Endothelial cell of umbilical vein (primary cell): ENCODE data around the gene RASA1. TPM values are rescaled to one million over a fixed set of nuclear protein-coding genes. Genes with fewer than 3 reads are reported as not detected.
A peak's percentile ranks its signal among the peaks of the same experiment; 100 is the strongest.

ENCODE experiments used
- BruUV-seq: library from RNA; stranded (reverse); fragments of 400-500 nt; replicated peaks from 2 replicates; lab custom pipeline; 2021; lab: Mats Ljungman, UMichigan
- CTCF ChIA-PET: fragments of 300-600, 350-600 bp; sonication (Branson Sonifier 250); formaldehyde crosslinking; loops from one replicate; lab custom pipeline; 2021; ENCODE audit warnings: antibody characterized with exemption, inconsistent platforms; lab: Charles Lee
- POLR2A ChIA-PET: fragments of 300-600, 350-600 bp; sonication (Branson Sonifier 250); formaldehyde crosslinking; loops from one replicate; lab custom pipeline; 2021; ENCODE audit warnings: antibody characterized with exemption, inconsistent platforms; lab: Charles Lee
- DNase-seq: peaks from one replicate; pipeline ENCODE4 v3.0.0-alpha.2; 2011; ENCODE audit warnings: low read depth, low spot score
- FAIRE-seq: peaks from 2 replicates; lab custom pipeline; 2011; peaks lifted over from hg19 to GRCh38; lab: Jason Lieb, UNC
- H2AFZ ChIP-seq: 2 replicates; pipeline ENCODE4 v1.6.0; 2012; ENCODE audit warnings: low read depth, low read length, control low read depth, inconsistent platforms
- H3K27ac ChIP-seq: 2 replicates; pipeline ENCODE4 v1.5.1; 2011; ENCODE audit warnings: low read depth, mild to moderate bottlenecking, control low read depth, low read length, moderate library complexity; ENCODE audit not compliant: insufficient read depth
- H3K27me3 ChIP-seq, 2 experiments: 2 replicates each; pipeline versions ENCODE4 v1.6.0 to v1.6.1; 2011; ENCODE audit warnings: low read length in 2 of 2, mixed read lengths in 1 of 2; ENCODE audit not compliant: control insufficient read depth in 2 of 2, insufficient read depth in 2 of 2
- H3K36me3 ChIP-seq, 2 experiments: 2 replicates in 1 of 2; 3 replicates in 1 of 2; pipeline ENCODE4 v1.5.1; 2011; ENCODE audit warnings: low read length in 2 of 2, mild to moderate bottlenecking in 1 of 2, moderate library complexity in 1 of 2; ENCODE audit not compliant: control insufficient read depth in 2 of 2, insufficient read depth in 2 of 2; ENCODE audit errors: extremely low read depth in 1 of 2
- H3K4me1 ChIP-seq: 3 replicates; pipeline ENCODE4 v1.5.1; 2011; ENCODE audit warnings: mild to moderate bottlenecking, low read length; ENCODE audit not compliant: control insufficient read depth, insufficient read depth; ENCODE audit errors: extremely low read depth
- H3K4me2 ChIP-seq: 2 replicates; pipeline ENCODE4 v1.6.1; 2011; ENCODE audit warnings: low read length, control low read depth, mixed read lengths; ENCODE audit not compliant: insufficient read depth
- H3K4me3 ChIP-seq, 3 experiments: fragments of 200-600 bp in 1 of 3; sonication (generic), shearing (Covaris generic) in 1 of 3; replicated peaks in 1 of 3; 2 replicates each; pipeline ENCODE4 v1.5.1; 2011 to 2016; ENCODE audit warnings: control low read depth in 3 of 3, low read length in 3 of 3, mild to moderate bottlenecking in 2 of 3, inconsistent platforms in 1 of 3, low read depth in 1 of 3, moderate library complexity in 1 of 3; ENCODE audit not compliant: insufficient read depth in 1 of 3
- H3K79me2 ChIP-seq: 2 replicates; pipeline ENCODE4 v1.6.0; 2012; ENCODE audit warnings: low read length, inconsistent platforms; ENCODE audit not compliant: control insufficient read depth, insufficient read depth
- H3K9ac ChIP-seq: replicated peaks from 2 replicates; pipeline ENCODE3; 2011; ENCODE audit warnings: low read length, control low read depth; ENCODE audit not compliant: insufficient read depth; ENCODE audit errors: extremely low read depth
- H3K9me1 ChIP-seq: replicated peaks from 3 replicates; pipeline ENCODE4 v1.6.0; 2011; ENCODE audit warnings: mild to moderate bottlenecking, low read length; ENCODE audit not compliant: control insufficient read depth, insufficient read depth; ENCODE audit errors: extremely low read depth
- H3K9me3 ChIP-seq: replicated peaks from 2 replicates; pipeline ENCODE4 v1.5.1; 2012; ENCODE audit warnings: low read length, inconsistent platforms; ENCODE audit not compliant: control insufficient read depth, insufficient read depth
- H4K20me1 ChIP-seq: replicated peaks from 2 replicates; pipeline ENCODE3; 2011; ENCODE audit warnings: mild to moderate bottlenecking, low read length; ENCODE audit not compliant: control insufficient read depth, insufficient read depth; ENCODE audit errors: extremely low read depth
- EZH2 ChIP-seq: IDR thresholded peaks from 2 replicates; pipeline ENCODE4 v1.6.1; 2012; ENCODE audit warnings: borderline replicate concordance, low read depth, mild to moderate bottlenecking, moderate library complexity, low read length, inconsistent platforms; ENCODE audit not compliant: severe bottlenecking
- FOS ChIP-seq: IDR thresholded peaks from 2 replicates; pipeline ENCODE4 v1.6.1; 2011; ENCODE audit warnings: mild to moderate bottlenecking, low read length, moderate library complexity, borderline replicate concordance; ENCODE audit not compliant: insufficient read depth
- GATA2 ChIP-seq: IDR thresholded peaks from 2 replicates; pipeline ENCODE4 v1.7.0; 2011; ENCODE audit warnings: low read depth, mild to moderate bottlenecking, moderate library complexity, mixed read lengths, low read length; ENCODE audit not compliant: insufficient read length, insufficient read depth
- JUN ChIP-seq: IDR thresholded peaks from 2 replicates; pipeline ENCODE4 v1.6.1; 2011; ENCODE audit warnings: borderline replicate concordance, low read depth; ENCODE audit not compliant: insufficient read length, insufficient read depth
- MYC ChIP-seq: IDR thresholded peaks from one replicate; pipeline ENCODE4 v1.6.1; 2011; ENCODE audit warnings: mild to moderate bottlenecking, low read depth, low read length
- POLR2A ChIP-seq: IDR thresholded peaks from 2 replicates; pipeline ENCODE4 v1.6.1; 2012; ENCODE audit warnings: low read depth, mild to moderate bottlenecking, control low read depth, low read length
- POLR2AphosphoS5 ChIP-seq: IDR thresholded peaks from 2 replicates; pipeline ENCODE4 v1.6.1; 2012; ENCODE audit warnings: low read depth, mild to moderate bottlenecking, control low read depth, low read length, moderate library complexity; ENCODE audit not compliant: insufficient read depth
- dilution Hi-C: fragments of 300-500 bp; cut with MboI; formaldehyde crosslinking; loops from one replicate; pipeline ENCODE4 v1.15.0; 2019; ENCODE audit warnings: low sequenced_read_pairs; ENCODE audit not compliant: extremely low pct_ligation_motif_present
- intact Hi-C: fragments of 100-400 bp; cut with micrococcal nuclease; formaldehyde crosslinking; loops from one replicate; pipeline ENCODE4 v1.10.0; 2022
- polyA plus RNA-seq, 4 experiments: library from polyadenylated mRNA; depleted of rRNA in 3 of 4; stranded (reverse) in 3 of 4; unstranded in 1 of 4; fragments of >200 nt; gene quantifications; 2 replicates each; pipeline versions ENCODE4 v1.2.1 to v1.2.3, GENCODE V29; 2011 to 2012; ENCODE audit warnings: missing spikeins in 1 of 4
- total RNA-seq: library from RNA; stranded (reverse); gene quantifications from 2 replicates; pipeline ENCODE4 v1.2.3, GENCODE V29; 2021
- TF ChIP-seq, protein P1 (sequence below): IDR thresholded peaks from 2 replicates; pipeline ENCODE4 v1.6.1; 2011; ENCODE audit not compliant: insufficient read depth, insufficient read length
- TF ChIP-seq, protein P2 (sequence below), 2 donors: IDR thresholded peaks; 1 replicate in 1 of 2; 2 replicates in 1 of 2; pipeline ENCODE4 v1.5.1; 2011; ENCODE audit warnings: low read length in 2 of 2, mild to moderate bottlenecking in 2 of 2, moderate library complexity in 2 of 2, control low read depth in 1 of 2, inconsistent platforms in 1 of 2, low read depth in 1 of 2; ENCODE audit not compliant: insufficient read depth in 1 of 2; ENCODE audit errors: extremely low read depth in 1 of 2

RASA1 gene
- total and polyA plus RNA-seq, 2 donors (not counting 3 experiments of a cell fraction or from before 2014, with no cell fraction given), result 23.1 to 42.0 TPM

DNA sequence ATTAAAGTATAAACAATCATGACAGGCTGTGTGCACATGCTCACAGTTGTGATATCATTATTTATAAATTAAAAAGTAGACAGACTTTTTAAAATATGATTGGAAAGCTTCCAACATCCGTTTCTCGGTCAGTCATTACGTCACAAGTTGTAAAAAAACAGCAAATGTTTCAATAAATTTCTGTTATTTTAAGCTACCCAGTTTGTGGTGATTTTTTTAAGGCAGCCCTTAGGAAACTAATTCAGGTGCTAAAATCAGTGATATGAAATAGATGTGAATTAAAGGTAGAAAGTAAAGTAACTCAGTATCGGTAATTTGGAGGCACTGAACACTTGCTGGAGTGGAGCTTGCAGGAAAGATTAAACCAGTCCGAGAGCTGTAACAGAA, 143.9 kb downstream of the RASA1 start:
- intact Hi-C loops, result loop anchor here (5.0 kb wide), 4 partner anchors 289 to 1271 kb away; partner anchors contain the start of gene COX7C
- Histone ChIP-seq H3K9ac (peak overlapping the region; percentile 98), H3K27me3 (no peaks in the 10 kb centered on the region), H4K20me1 (peaks cover 3% of the 10 kb centered on the region), H3K4me1 (peaks cover 18% of the 10 kb centered on the region), H3K4me2 (peak overlapping the region; percentile 88), H3K36me3 (peaks cover 2 to 11% of the 10 kb centered on the region in 2 experiments), H3K9me3 (no peaks in the 10 kb centered on the region), H2AFZ (peak overlapping the region; percentile 16), H3K27ac (peak overlapping the region; percentile 97), H3K79me2 (peaks cover 50% of the 10 kb centered on the region), H3K4me3 (peak overlapping the region; percentile 71 to 96 (median 94)), H3K9me1 (no peaks in the 10 kb centered on the region)
- BruUV-seq, result no TSS peak
- CTCF ChIA-PET, result interaction anchor here (1.1 to 4.2 kb wide), 4 partner anchors 9 to 1313 kb away, joined by 3 to 33 read pairs (median 7); no protein-coding TSS in a partner anchor
- dilution Hi-C loops, result no loop called here
- POLR2A ChIA-PET, result no interaction called here
- DNase-seq, result no peak
- TF ChIP-seq POLR2AphosphoS5 (no peak), JUN (no peak), POLR2A (no peak), FOS (no peak), GATA2 (no peak), EZH2 (no peak), MYC (no peak)
- TF ChIP-seq, protein P1, sequence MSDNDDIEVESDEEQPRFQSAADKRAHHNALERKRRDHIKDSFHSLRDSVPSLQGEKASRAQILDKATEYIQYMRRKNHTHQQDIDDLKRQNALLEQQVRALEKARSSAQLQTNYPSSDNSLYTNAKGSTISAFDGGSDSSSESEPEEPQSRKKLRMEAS, result no peak
- TF ChIP-seq, protein P2, sequence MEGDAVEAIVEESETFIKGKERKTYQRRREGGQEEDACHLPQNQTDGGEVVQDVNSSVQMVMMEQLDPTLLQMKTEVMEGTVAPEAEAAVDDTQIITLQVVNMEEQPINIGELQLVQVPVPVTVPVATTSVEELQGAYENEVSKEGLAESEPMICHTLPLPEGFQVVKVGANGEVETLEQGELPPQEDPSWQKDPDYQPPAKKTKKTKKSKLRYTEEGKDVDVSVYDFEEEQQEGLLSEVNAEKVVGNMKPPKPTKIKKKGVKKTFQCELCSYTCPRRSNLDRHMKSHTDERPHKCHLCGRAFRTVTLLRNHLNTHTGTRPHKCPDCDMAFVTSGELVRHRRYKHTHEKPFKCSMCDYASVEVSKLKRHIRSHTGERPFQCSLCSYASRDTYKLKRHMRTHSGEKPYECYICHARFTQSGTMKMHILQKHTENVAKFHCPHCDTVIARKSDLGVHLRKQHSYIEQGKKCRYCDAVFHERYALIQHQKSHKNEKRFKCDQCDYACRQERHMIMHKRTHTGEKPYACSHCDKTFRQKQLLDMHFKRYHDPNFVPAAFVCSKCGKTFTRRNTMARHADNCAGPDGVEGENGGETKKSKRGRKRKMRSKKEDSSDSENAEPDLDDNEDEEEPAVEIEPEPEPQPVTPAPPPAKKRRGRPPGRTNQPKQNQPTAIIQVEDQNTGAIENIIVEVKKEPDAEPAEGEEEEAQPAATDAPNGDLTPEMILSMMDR (IDR thresholded peaks at IDR 0.05; ENCODE audit: extremely low read depth in 1 of 2, insufficient read depth in 1 of 2, low read depth in 1 of 2, low read length in 2 of 2), result no peak
- FAIRE-seq, result no peak
